A549 (cell line): ENCODE measurements around the gene COL26A1. TPM values are rescaled to one million over a fixed set of nuclear protein-coding genes. Genes with fewer than 3 reads are reported as not detected.
A peak's percentile ranks its signal among the peaks of the same experiment; 100 is the strongest.

Experiments
- ATAC-seq, 2 experiments: fragments of 200-7000 bp in 1 of 2; fragments of >200 bp in 1 of 2; cut with Nextera tagmentation in 1 of 2; cut with Tn5 transposase in 1 of 2; 3 replicates each; pipeline versions ENCODE4 v1.8.0 to v1.9.1; 2018 to 2020; ENCODE audit warnings: mild to moderate bottlenecking in 1 of 2, moderate library complexity in 1 of 2
- CTCF ChIA-PET: fragments of 300-600 bp; sonication (Branson Sonifier 250); formaldehyde crosslinking; extraction: SDS; loops from one replicate; lab custom pipeline; 2021; ENCODE audit warnings: antibody characterized with exemption, inconsistent platforms; lab: Yijun Ruan, JAX
- POLR2A ChIA-PET: fragments of 350-600 bp; formaldehyde crosslinking; extraction: SDS; loops from one replicate; lab custom pipeline; 2021; ENCODE audit warnings: antibody characterized with exemption, inconsistent platforms; lab: Yijun Ruan, JAX
- DNase-seq, 2 experiments: peaks; one replicate each; pipeline versions ENCODE4 v3.0.0 to v3.0.0-alpha.2; 2011 to 2016; ENCODE audit warnings: low read depth in 1 of 2, low spot score in 1 of 2
- FAIRE-seq: peaks from 2 replicates; lab custom pipeline; 2011; peaks lifted over from hg19 to GRCh38; lab: Jason Lieb, UNC
- H3K27ac ChIP-seq, 2 experiments: fragments of >200 bp; sonication (Bioruptor Twin); formaldehyde crosslinking; 3 replicates each; pipeline ENCODE4 v1.5.1; 2016 to 2017
- H3K4me1 ChIP-seq: fragments of >200 bp; sonication (Bioruptor Twin); formaldehyde crosslinking; 3 replicates; pipeline ENCODE4 v1.6.1; 2016
- H3K4me2 ChIP-seq: fragments of >200 bp; sonication (Bioruptor Twin); formaldehyde crosslinking; 3 replicates; pipeline ENCODE4 v1.6.1; 2016
- H3K4me3 ChIP-seq: fragments of >200 bp; sonication (Bioruptor Twin); formaldehyde crosslinking; 3 replicates; pipeline ENCODE4 v1.5.1; 2016
- H3K9me3 ChIP-seq: fragments of >200 bp; sonication (Bioruptor Twin); formaldehyde crosslinking; 3 replicates; pipeline ENCODE4 v1.6.1; 2016
- BHLHE40 ChIP-seq: IDR thresholded peaks from 2 replicates; pipeline ENCODE4 v1.6.1; 2012; ENCODE audit warnings: low read depth, low read length, inconsistent platforms
- CTCF ChIP-seq: fragments of >200 bp; sonication (Bioruptor Twin); formaldehyde crosslinking; IDR thresholded peaks from 3 replicates; pipeline ENCODE4 v1.5.1; 2016
- EHMT2 ChIP-seq: fragments of 200-600 bp; sonication (generic); IDR thresholded peaks from 2 replicates; pipeline ENCODE4 v1.6.1; 2016; ENCODE audit warnings: antibody characterized with exemption, low read depth, mild to moderate bottlenecking, moderate library complexity
- EP300 ChIP-seq, 2 experiments: fragments of >200 bp; sonication (Bioruptor Twin); formaldehyde crosslinking; IDR thresholded peaks; 2 replicates in 1 of 2; 3 replicates in 1 of 2; pipeline ENCODE4 v1.6.1; 2016 to 2017
- FOSB ChIP-seq: fragments of 250-450 bp; sonication (Bioruptor Pico); IDR thresholded peaks from 2 replicates; pipeline ENCODE4 v1.5.0; 2020; ENCODE audit warnings: mild to moderate bottlenecking, moderate library complexity
- HMGXB4 ChIP-seq: fragments of 250-450 bp; sonication (Bioruptor Pico); IDR thresholded peaks from 2 replicates; pipeline ENCODE4 v1.5.0; 2021; ENCODE audit warnings: mild to moderate bottlenecking, moderate library complexity, borderline replicate concordance
- HOXB5 ChIP-seq: fragments of 250-450 bp; sonication (Bioruptor Pico); IDR thresholded peaks from 2 replicates; pipeline ENCODE4 v1.5.0; 2020; ENCODE audit warnings: mild to moderate bottlenecking, moderate library complexity
- JUN ChIP-seq, 2 experiments: fragments of >200 bp; sonication (Bioruptor Twin); formaldehyde crosslinking; IDR thresholded peaks; 2 replicates in 1 of 2; 3 replicates in 1 of 2; pipeline ENCODE4 v1.6.1; 2016 to 2017
- KDM5A ChIP-seq: fragments of 200-600 bp; sonication (generic); IDR thresholded peaks from 2 replicates; pipeline ENCODE4 v1.6.1; 2016; ENCODE audit warnings: antibody characterized with exemption, mild to moderate bottlenecking
- MAFK ChIP-seq: fragments of 450-650 bp; IDR thresholded peaks from 2 replicates; pipeline ENCODE4 v1.6.1; 2014; ENCODE audit not compliant: partially characterized antibody
- MAZ ChIP-seq: fragments of 150-350 bp; IDR thresholded peaks from 2 replicates; pipeline ENCODE4 v1.6.1; 2014; ENCODE audit warnings: antibody characterized with exemption, low read depth, low read length, borderline replicate concordance
- NPAS2 ChIP-seq: fragments of 250-450 bp; sonication (Bioruptor Pico); IDR thresholded peaks from 2 replicates; pipeline ENCODE4 v1.8.0; 2022; ENCODE audit warnings: mild to moderate bottlenecking, moderate library complexity, borderline replicate concordance
- NR3C1 ChIP-seq: fragments of >200 bp; sonication (Bioruptor Twin); formaldehyde crosslinking; IDR thresholded peaks from 3 replicates; pipeline ENCODE4 v1.6.1; 2017
- RAD21 ChIP-seq, 2 experiments: fragments of >200 bp in 1 of 2; sonication (Bioruptor Twin) in 1 of 2; formaldehyde crosslinking in 1 of 2; IDR thresholded peaks in 1 of 2; conservative IDR thresholded peaks in 1 of 2; 2 replicates in 1 of 2; 3 replicates in 1 of 2; pipeline ENCODE4 v1.6.1; 2012 to 2018; ENCODE audit warnings: inconsistent platforms in 1 of 2
- SREBF2 ChIP-seq: fragments of 450-650 bp; IDR thresholded peaks from 2 replicates; pipeline ENCODE4 v1.6.1; 2014; ENCODE audit warnings: mild to moderate bottlenecking, moderate library complexity
- TFCP2L1 ChIP-seq: fragments of 250-450 bp; sonication (Bioruptor Pico); IDR thresholded peaks from 2 replicates; pipeline ENCODE4 v1.5.0; 2021; ENCODE audit warnings: mild to moderate bottlenecking
- TP53 ChIP-seq: fragments of 250-450 bp; sonication (Bioruptor Pico); IDR thresholded peaks from 2 replicates; pipeline ENCODE4 v1.5.0; 2021; ENCODE audit warnings: mild to moderate bottlenecking, moderate library complexity
- USF2 ChIP-seq: fragments of 450-650 bp; IDR thresholded peaks from 2 replicates; pipeline ENCODE4 v1.6.1; 2014; ENCODE audit warnings: antibody characterized with exemption
- ZFP36 ChIP-seq: fragments of 450-650 bp; IDR thresholded peaks from 2 replicates; pipeline ENCODE4 v1.6.1; 2014; ENCODE audit warnings: borderline replicate concordance; ENCODE audit not compliant: partially characterized antibody
- ZNF302 ChIP-seq: fragments of 250-450 bp; sonication (Bioruptor Pico); IDR thresholded peaks from 2 replicates; pipeline ENCODE4 v1.9.0; 2021; ENCODE audit warnings: inconsistent platforms, mild to moderate bottlenecking, moderate library complexity
- WGBS: methylation state at CpG from one replicate; pipeline ENCODE4 v1.1.6; 2017; ENCODE audit errors: missing lambda C conversion rate; 5-methylcytosine and 5-hydroxymethylcytosine counted together
- polyA plus RNA-seq, 4 experiments: library from polyadenylated mRNA; depleted of rRNA in 3 of 4; stranded (reverse); fragments of >200 nt; fragmentation: RNase III in 1 of 4; extraction: RNeasy Plus Mini Kit Qiagen cat#74134 plus additional on column Dnase treatment in 1 of 4; gene quantifications; 2 replicates in 3 of 4; 3 replicates in 1 of 4; pipeline ENCODE4 v1.2.3, GENCODE V29; 2011 to 2017
- TF ChIP-seq, protein P1 (sequence below): IDR thresholded peaks from 2 replicates; pipeline ENCODE4 v1.6.1; 2012
- TF ChIP-seq, protein P2 (sequence below): IDR thresholded peaks from 2 replicates; pipeline ENCODE4 v1.6.1; 2012
- TF ChIP-seq, protein P3 (sequence below): fragments of >200 bp; sonication (Bioruptor Twin); formaldehyde crosslinking; IDR thresholded peaks from 2 replicates; pipeline ENCODE4 v1.6.1; 2016

Gene COL26A1
- polyA plus RNA-seq, 2 of the 4 experiments (the other 2 are of a cell fraction), result 0.52 to 1.4 TPM

DNA sequence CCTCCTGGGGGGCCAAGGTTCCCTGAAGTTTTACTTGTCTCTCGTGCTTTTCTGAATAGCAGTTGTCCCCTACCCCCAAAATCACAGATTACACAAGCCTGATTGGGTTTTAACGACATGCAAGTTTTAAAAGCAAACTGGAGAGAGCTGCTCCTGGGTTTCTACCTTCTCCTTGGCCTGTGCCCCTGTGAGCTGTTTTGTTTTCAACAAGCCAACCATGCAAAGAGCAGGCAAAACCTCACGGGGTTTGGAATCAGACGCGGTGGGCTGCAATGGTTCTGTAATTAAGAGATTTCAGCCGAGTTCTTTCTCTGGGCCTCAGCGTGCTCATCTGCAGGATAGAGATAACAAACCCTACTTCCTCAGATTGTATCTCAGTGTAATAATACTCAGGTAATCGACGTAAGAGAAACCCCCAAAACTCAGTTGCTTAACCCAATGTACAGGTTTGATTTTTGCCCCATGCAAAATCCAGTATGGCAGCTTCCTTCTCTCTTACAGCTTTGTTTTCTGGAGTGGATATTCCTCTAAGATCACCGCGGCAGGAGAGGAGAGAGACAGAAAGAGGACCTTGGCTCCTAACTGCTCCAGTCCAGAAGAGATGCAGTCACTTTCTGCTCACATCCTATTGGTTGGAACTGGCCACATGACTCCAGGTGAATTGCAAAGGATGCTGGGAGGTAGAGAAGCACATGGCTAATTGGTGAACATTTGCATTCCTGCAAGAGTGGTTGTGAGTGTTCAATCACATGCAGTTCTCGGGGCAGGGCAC is 224.4 kb downstream of the COL26A1 start:
- Histone ChIP-seq H3K4me2 (no peak overlapping the region), H3K4me3 (no peak overlapping the region), H3K9me3 (peaks cover 7% of the 10 kb centered on the region; the same call in 1 of the 3 replicates), H3K27ac (no peak overlapping the region), H3K4me1 (peaks cover 12% of the 10 kb centered on the region; the same call in 2 of the 3 replicates)
- ChIA-PET CTCF (interaction anchor here (0.5 to 2.3 kb wide), 6 partner anchors 15 to 697 kb away, joined by 3 to 10 read pairs (median 4); no protein-coding TSS in a partner anchor), POLR2A (no interaction called here)
- TF ChIP-seq EP300 (IDR thresholded peaks at IDR 0.05) (no peak), USF2 (peak; percentile 27; the same call in 1 of the 2 replicates)
- FAIRE-seq, result no peak
- ATAC-seq, result no peak
- WGBS, result 88% methylated on average over 12 of the region's 12 CpGs
- no peak for DNase-seq

DNA sequence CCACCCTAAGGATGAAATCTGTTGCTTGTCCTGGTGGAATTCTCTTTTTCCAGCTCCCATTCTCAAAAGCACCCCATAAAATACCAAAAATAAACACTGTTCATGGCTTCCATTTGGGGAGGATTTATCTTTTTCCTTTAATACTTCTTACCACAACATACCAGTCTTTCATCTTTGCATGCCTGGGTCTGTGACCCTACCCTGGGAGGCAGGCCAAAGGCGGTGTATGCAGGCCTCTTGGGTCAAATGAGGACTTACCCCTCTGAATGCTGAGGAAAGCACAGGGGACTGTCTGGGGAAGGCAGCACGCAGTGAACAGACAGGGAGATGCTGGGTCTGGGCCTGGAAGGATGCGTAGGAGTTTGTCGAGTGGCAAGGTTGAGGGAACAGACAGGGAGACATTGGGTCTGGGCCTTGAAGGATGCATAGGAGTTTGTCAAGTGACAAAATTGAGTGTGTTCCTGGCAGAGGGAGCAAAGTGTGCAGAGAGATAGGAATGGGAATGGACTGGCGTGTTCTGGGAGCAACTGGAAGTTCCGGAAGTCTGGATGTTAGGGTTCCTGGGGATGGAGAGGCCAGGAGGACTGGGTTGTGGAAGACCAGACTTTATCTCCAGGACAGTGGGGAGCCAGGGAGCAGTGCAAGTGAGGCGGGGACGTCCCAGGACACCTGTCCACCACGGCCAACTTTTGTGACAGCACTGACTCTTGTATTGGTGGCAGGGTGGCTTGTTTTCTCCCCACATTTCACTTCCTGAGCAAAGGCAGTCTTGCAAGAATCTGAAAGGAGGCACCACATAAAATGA is 225.7 kb downstream of the COL26A1 start:
- no peak for FAIRE-seq
- Histone ChIP-seq H3K27ac (no peak overlapping the region), H3K4me3 (no peak overlapping the region), H3K9me3 (peaks cover 2% of the 10 kb centered on the region; the same call in 1 of the 3 replicates), H3K4me2 (no peak overlapping the region), H3K4me1 (peaks cover 12% of the 10 kb centered on the region; the same call in 2 of the 3 replicates)
- no peak for DNase-seq
- TF ChIP-seq EP300 (IDR thresholded peaks at IDR 0.05) (no peak), ZNF302 (no peak), NR3C1 (no peak)
- 68% methylated on average over 9 of the region's 9 CpGs for WGBS
- ChIA-PET POLR2A (no interaction called here), CTCF (interaction anchor here (1.0 to 2.3 kb wide), 5 partner anchors 14 to 226 kb away, joined by 3 to 10 read pairs (median 4); no protein-coding TSS in a partner anchor)
- ATAC-seq, result no peak

DNA sequence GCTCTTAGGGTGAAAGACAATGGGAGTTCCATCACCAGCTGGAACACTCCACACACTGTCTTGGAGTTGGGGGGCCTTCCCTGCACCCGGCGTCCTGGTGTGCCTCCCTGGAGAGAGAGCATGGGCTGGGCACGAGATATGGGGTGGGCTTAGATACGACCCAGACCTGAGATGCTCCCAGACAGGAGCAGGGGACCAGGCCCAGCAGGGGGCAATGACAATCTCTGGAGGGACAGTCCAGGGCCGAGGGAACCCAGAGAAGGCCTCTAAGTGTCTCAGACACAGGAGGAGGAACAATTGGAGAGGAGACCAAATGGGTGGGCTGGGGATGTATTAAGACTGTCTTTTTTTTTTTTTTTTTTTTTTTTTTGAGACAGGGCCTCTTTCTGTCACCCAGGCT is 226.4 kb downstream of the COL26A1 start:
- ChIA-PET POLR2A (no interaction called here), CTCF (interaction anchor here (1.4 to 3.5 kb wide), 2 partner anchors 13 to 683 kb away, joined by 9 to 24 read pairs; no protein-coding TSS in a partner anchor)
- TF ChIP-seq NPAS2 (CRISPR knock-in tag) (no peak), HMGXB4 (CRISPR knock-in tag) (no peak), EHMT2 (no peak), MAFK (no peak), MAZ (no peak), BHLHE40 (no peak), SREBF2 (no peak), HOXB5 (no peak), TP53 (CRISPR knock-in tag) (no peak), TFCP2L1 (CRISPR knock-in tag) (no peak), ZNF302 (no peak), CTCF (no peak), JUN (IDR thresholded peaks at IDR 0.05) (no peak), RAD21 (conservative IDR thresholded peaks at IDR 0.05 in 1 of 2, IDR thresholded peaks at IDR 0.05 in 1 of 2) (no peak), ZFP36 (no peak), KDM5A (no peak), FOSB (CRISPR knock-in tag) (no peak)
- TF ChIP-seq, protein P1, sequence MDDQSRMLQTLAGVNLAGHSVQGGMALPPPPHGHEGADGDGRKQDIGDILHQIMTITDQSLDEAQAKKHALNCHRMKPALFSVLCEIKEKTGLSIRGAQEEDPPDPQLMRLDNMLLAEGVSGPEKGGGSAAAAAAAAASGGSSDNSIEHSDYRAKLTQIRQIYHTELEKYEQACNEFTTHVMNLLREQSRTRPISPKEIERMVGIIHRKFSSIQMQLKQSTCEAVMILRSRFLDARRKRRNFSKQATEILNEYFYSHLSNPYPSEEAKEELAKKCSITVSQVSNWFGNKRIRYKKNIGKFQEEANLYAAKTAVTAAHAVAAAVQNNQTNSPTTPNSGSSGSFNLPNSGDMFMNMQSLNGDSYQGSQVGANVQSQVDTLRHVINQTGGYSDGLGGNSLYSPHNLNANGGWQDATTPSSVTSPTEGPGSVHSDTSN, result no peak
- TF ChIP-seq, protein P2, sequence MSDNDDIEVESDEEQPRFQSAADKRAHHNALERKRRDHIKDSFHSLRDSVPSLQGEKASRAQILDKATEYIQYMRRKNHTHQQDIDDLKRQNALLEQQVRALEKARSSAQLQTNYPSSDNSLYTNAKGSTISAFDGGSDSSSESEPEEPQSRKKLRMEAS, result no peak
- TF ChIP-seq, protein P3, sequence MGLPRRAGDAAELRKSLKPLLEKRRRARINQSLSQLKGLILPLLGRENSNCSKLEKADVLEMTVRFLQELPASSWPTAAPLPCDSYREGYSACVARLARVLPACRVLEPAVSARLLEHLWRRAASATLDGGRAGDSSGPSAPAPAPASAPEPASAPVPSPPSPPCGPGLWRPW, result no peak
- H3K4me3 ChIP-seq, result no peak overlapping the region
- H3K9me3 ChIP-seq, result no peaks in the 10 kb centered on the region
- no peak for FAIRE-seq
- WGBS, result 67% methylated on average over 5 of the region's 5 CpGs
- H3K27ac ChIP-seq, result no peak overlapping the region
- no peak overlapping the region for H3K4me2 ChIP-seq
- DNase-seq, result no peak
- ATAC-seq, result peak in 1 of 2 experiments; percentile 52; a peak in 1 of 6 replicates
- peaks cover 12% of the 10 kb centered on the region; the same call in 2 of the 3 replicates for H3K4me1 ChIP-seq
